Neural crest cell (in vitro differentiated cells): Measurements from ENCODE around the gene TCF7L2. TPM values are rescaled to one million over a fixed set of nuclear protein-coding genes. Genes with fewer than 3 reads are reported as not detected.
A peak's percentile ranks its signal among the peaks of the same experiment; 100 is the strongest.

Source experiments
- DNase-seq: peaks from one replicate; pipeline ENCODE4 v3.0.0; 2021; ENCODE audit warnings: low read depth, mixed read lengths, low spot score
- H3K27ac Mint-ChIP-seq: one replicate; pipeline ENCODE4 v1.8.0; 2021; ENCODE audit warnings: mild to moderate bottlenecking, mixed read lengths; ENCODE audit not compliant: unreplicated experiment
- H3K27me3 Mint-ChIP-seq: 2 replicates; pipeline ENCODE4 v1.8.0; 2021; ENCODE audit warnings: low read depth, mild to moderate bottlenecking, mixed read lengths
- H3K36me3 Mint-ChIP-seq: 2 replicates; pipeline ENCODE4 v1.8.0; 2021; ENCODE audit warnings: low read depth, mild to moderate bottlenecking, mixed read lengths
- H3K4me1 Mint-ChIP-seq: 2 replicates; pipeline ENCODE4 v1.8.0; 2021; ENCODE audit warnings: mixed read lengths
- H3K4me3 Mint-ChIP-seq: one replicate; pipeline ENCODE4 v1.8.0; 2021; ENCODE audit warnings: mild to moderate bottlenecking, mixed read lengths
- H3K9me3 Mint-ChIP-seq: 2 replicates; pipeline ENCODE4 v1.8.0; 2021; ENCODE audit warnings: mixed read lengths
- CTCF ChIP-seq: fragments of 200-600 bp; sonication (generic); conservative IDR thresholded peaks from 2 replicates; pipeline ENCODE4 v1.5.0; 2021; ENCODE audit warnings: antibody characterized with exemption, mild to moderate bottlenecking
- total RNA-seq: library from RNA; stranded (reverse); gene quantifications from 2 replicates; pipeline ENCODE4 v1.2.1, GENCODE V29; 2021

TCF7L2 gene
- total RNA-seq, 1 donor from 2014 or later, result 34.8 TPM

GRCh38 chr10:113086282-113086681, 136.2 kb downstream of the TCF7L2 start:
- no peak for TF ChIP-seq CTCF
- Mint-ChIP-seq H3K27ac (no peak overlapping the region), H3K36me3 (no peaks in the 10 kb centered on the region)

GRCh38 chr10:113087165-113088029, 137.3 kb downstream of the TCF7L2 start:
- H3K4me3 Mint-ChIP-seq, result no peak overlapping the region
- H3K9me3 Mint-ChIP-seq, result no peaks in the 10 kb centered on the region
- H3K27me3 Mint-ChIP-seq, result no peaks in the 10 kb centered on the region
- no peak for DNase-seq
- H3K4me1 Mint-ChIP-seq, result peaks cover 21% of the 10 kb centered on the region
- peaks cover 3% of the 10 kb centered on the region for H3K36me3 Mint-ChIP-seq
- TF ChIP-seq CTCF, result no peak
- H3K27ac Mint-ChIP-seq, result no peak overlapping the region

More at GRCh38 chr10:113086282-113086681, 136.2 kb downstream of the TCF7L2 start:
- Mint-ChIP-seq H3K9me3 (no peaks in the 10 kb centered on the region), H3K4me3 (no peak overlapping the region), H3K27me3 (no peaks in the 10 kb centered on the region), H3K4me1 (peaks cover 21% of the 10 kb centered on the region)
- DNase-seq, result no peak

- no peaks in the 10 kb centered on the region for H3K9me3 Mint-ChIP-seq
- no peak for DNase-seq
- no peak overlapping the region for H3K4me3 Mint-ChIP-seq
- peaks cover 21% of the 10 kb centered on the region for H3K4me1 Mint-ChIP-seq
- peak overlapping the region; percentile 27 for H3K27ac Mint-ChIP-seq
- no peaks in the 10 kb centered on the region for H3K27me3 Mint-ChIP-seq
- no peak for TF ChIP-seq CTCF
- H3K36me3 Mint-ChIP-seq, result peaks cover 6% of the 10 kb centered on the region
These were observed 138.1 kb downstream of the TCF7L2 start for GRCh38 chr10:113088194-113088593.

GRCh38 chr10:113089551-113089950, 139.5 kb downstream of the TCF7L2 start:
- no peak for DNase-seq
- H3K9me3 Mint-ChIP-seq, result no peaks in the 10 kb centered on the region
- H3K36me3 Mint-ChIP-seq, result peaks cover 11% of the 10 kb centered on the region
- H3K27ac Mint-ChIP-seq, result no peak overlapping the region
- TF ChIP-seq CTCF, result no peak
- no peaks in the 10 kb centered on the region for H3K27me3 Mint-ChIP-seq
- no peak overlapping the region for H3K4me3 Mint-ChIP-seq
- H3K4me1 Mint-ChIP-seq, result peaks cover 33% of the 10 kb centered on the region

- peaks cover 37% of the 10 kb centered on the region for H3K4me1 Mint-ChIP-seq
- no peaks in the 10 kb centered on the region for H3K27me3 Mint-ChIP-seq
- H3K27ac Mint-ChIP-seq, result no peak overlapping the region
- DNase-seq, result no peak
- no peak overlapping the region for H3K4me3 Mint-ChIP-seq
- TF ChIP-seq CTCF, result no peak
- peaks cover 14% of the 10 kb centered on the region for H3K36me3 Mint-ChIP-seq
- no peaks in the 10 kb centered on the region for H3K9me3 Mint-ChIP-seq
These were observed 141.9 kb downstream of the TCF7L2 start for GRCh38 chr10:113091920-113092319.
